ENCODE data around the gene DYNC2I2.
"Not testable (repeated sequence)": the region's sequence is repeated elsewhere in the genome, so short reads cannot be mapped to it uniquely, and the experiment has no call there.

The DYNC2I2 gene

DNA sequence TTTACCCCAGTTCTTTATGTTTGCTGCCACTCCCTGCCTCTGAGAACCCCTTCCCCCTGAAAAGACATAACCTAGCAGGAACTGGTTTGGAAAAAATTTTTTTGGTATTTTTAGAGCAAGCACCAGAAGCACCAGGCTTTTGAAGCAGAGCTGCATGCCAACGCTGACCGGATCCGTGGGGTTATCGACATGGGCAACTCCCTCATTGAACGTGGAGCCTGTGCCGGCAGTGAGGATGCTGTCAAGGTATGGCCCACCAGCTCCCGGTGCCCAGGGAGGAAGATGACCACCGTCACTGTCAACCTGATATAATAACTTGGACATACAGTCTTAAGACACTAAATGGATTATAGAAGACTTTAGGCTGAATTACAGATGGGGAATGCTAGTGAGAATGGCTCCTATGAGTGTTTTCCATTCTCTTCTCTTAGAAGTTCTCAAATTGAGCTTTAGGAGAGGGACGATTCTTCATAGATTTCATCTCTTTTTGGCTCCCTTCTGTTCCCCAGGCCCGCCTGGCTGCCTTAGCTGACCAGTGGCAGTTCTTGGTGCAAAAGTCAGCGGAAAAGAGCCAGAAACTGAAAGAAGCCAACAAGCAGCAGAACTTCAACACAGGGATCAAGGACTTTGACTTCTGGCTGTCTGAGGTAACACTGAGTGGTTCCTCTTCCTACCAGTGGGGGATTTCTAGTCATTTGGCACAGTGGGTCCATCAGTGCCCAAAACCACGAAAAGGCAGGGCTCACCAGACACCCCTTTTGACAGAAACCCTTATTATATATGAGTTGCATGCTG, 44.9 kb downstream of the DYNC2I2 start:
- DNase-seq = no peak

DNA sequence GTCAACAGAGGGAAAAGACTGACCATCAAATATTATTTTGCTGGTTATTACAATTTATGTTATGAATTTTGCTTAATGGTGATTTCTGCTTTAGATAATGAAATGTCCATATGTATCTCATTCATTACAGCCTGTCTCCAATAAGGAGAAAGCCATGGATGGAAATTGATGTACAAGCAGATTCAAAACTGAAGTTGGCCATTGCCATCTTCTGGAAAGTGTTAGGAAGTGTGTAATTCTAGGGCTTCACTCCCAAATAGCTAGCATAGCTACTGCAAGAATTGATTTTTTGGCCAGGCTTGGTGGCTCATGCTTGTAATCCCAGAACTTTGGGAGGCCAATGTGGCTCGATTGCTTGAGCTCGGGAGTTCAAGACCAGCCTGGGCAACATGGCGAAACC, 45.8 kb downstream of the DYNC2I2 start:
- DNase-seq = no peak

DNA sequence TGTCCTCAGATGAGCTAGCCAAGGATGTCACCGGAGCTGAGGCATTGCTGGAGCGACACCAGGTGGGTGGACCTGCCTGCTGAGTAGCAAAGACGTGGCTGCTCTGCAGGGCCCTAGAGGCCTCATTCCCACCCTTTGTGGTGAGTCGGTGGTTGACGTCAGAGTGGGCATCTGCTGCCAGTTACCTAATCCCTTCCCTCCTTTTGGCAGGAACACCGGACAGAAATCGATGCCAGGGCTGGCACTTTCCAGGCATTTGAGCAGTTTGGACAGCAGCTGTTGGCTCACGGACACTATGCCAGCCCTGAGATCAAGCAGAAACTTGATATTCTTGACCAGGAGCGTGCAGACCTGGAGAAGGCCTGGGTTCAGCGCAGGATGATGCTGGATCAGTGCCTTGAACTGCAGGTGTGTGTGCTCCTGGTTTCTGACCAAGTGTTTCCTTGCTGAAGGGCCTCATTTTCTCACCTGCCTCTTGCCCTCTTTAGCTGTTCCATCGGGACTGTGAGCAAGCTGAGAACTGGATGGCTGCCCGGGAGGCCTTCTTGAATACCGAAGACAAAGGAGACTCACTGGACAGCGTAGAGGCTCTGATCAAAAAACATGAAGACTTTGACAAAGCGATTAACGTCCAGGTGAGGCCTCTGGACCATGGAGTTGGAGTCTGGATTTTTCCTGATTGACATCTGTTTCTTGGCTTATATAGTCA, 48.9 kb downstream of the DYNC2I2 start:
- no peak for DNase-seq

DNA sequence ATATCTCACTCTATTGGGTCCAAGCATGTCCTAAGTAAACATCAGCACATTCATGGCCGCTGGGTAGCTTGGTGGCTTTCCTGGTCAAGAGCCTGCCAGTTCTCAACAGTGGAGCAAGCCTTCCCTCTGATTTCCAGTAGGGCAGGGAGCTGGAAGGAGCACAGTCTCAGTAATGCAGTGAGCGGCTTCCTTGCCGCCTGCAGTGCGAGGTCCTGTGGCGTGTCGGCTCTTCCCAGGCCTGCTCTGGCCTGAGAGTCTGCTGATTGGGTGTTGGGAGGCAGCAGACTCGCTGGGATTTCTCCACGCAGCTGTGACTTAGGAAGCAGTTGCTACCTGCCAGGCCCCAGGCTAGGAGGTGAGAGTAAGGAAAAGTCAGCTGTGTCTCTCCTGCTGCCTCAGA, 53.0 kb downstream of the DYNC2I2 start:
- DNase-seq = no peak

DNA sequence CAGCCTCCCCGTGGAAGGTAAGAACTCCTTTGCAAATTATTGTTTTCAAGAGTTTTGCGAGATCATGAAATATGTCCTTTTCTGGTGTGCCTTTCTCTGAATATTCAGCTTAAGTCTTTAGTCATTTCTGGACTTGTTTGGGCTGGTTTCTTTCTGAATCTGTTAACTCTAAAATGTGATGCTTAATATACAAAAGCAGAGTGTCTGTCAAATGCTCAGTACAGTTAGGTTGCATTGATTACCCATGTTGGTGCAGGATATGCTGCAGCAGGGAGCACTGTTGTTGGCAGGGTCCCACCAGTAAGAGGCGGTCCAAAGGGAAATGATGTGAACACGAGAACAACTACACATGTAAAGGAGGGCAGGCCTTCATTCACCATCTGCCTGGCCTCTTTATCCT, 56.5 kb downstream of the DYNC2I2 start:
- DNase-seq = no peak

DNA sequence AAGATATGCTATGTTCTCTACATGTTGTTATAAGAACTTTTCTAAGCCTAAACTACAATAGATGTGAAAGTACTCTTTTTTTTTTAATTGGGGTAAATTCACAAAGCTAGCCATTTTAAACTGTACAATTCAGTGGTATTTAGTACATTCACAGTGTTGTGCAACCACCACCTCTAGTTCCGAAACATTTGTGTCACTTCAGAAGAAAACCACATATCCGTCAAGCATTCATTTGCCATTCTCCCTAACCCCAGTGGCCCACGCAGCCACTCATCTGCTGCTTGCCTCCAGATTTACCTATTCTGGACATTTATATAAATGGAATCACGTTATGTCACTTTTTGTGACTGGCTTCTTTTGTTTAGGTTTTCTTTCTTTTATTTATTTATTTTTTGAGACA, 61.2 kb downstream of the DYNC2I2 start:
- no peak for DNase-seq

DNA sequence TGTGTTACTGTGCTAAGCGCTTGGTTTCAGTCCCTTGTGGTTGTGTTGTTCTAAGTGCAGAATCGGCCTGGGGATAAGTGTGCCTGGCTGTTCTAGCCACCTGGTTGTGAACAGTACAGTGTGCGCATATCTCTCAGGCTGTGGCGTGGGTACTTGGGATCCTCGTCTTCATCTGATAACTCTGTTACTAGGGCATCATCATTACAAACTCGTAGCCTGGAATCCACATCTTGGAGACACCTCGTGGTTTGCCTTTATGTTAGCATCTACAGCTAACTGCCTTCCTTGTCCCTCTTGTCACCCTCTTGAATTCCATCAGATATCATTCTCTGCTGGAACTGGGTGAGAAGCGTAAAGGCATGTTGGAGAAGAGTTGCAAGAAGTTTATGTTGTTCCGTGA, 62.8 kb downstream of the DYNC2I2 start:
- no peak for DNase-seq

DNA sequence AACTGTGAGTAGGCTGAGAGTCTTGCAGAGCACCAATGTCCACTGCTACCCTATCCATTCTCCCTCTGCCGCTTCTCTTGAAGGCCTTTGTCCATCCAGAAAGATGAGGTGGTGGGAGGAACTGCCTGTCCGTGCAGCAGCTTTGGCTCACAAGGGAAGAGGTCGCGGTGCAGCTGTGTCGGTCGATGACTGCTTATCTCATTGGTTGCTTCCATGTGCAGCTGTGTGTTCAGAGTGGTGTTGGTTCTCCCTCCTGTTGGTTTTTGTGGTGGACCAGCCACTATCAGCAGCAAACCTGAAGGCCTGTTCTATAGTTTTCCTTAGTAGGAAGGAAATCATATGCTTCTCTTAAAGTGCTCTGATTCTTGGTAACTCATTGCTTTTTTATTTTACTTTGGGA, 63.6 kb downstream of the DYNC2I2 start:
- no peak for DNase-seq

DNA sequence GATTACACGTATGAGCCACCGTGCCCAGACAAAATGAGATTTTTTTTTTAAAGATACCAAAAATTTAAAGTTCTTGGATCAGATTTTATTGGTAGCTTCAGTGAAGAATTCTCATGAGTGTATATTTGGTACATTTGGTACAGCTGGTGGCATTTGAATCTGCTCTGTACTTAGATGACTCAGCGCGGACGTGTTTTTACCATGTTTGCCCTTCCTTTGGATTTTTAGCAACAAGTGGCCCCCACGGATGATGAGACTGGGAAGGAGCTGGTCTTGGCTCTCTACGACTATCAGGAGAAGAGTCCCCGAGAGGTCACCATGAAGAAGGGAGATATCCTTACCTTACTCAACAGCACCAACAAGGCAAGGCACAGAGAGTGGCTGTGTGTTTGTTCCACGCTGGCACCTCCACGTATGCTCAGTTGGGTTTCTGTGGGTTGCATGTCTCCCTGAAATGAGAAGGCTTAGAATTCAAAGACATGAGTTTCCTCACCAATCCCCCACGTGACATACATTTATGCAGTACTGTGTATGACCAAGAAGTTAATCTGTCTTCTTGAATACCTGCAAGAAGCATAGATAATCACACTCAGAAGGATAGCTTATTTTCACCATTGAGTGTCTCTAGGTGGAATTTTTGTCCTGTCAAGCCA, 67.9 kb downstream of the DYNC2I2 start:
- no peak for DNase-seq

DNA sequence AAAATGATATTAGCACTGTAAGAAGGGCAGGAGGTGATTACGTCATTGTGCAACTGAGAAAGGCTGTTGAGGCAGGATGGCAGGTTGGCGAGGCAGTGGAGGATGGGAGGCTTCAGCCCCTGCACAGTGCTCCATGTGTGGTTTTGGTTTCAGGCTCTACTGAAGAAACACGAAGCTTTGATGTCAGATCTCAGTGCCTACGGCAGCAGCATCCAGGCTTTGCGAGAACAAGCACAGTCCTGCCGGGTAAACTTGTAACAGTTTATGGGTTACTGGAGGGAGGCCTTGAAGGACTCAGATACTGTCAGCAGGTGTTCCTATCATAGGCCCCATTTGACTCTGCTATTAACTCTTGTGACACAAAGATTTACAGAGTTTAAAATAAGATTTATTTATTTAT, 69.2 kb downstream of the DYNC2I2 start:
- DNase-seq = no peak

DNA sequence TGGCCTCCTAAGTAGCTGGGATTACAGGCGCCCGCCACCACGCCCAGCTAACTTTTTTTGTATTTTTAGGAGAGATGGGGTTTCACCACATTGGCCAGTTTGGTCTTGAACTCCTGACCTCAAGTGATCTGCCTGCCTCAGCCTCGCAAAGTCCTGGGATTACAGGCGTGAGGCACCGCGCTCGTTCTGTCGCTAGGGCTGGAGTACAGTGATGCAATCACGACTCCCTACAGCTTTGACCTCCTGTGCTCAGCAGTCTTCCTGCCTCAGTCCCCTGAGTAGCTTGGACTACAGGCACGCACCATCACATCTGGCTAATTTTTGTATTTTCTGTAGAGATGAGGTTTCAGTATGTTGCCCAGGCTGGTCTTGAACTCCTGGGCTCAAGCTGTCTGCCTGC, 69.7 kb downstream of the DYNC2I2 start:
- not testable (repeated sequence) for DNase-seq

DNA sequence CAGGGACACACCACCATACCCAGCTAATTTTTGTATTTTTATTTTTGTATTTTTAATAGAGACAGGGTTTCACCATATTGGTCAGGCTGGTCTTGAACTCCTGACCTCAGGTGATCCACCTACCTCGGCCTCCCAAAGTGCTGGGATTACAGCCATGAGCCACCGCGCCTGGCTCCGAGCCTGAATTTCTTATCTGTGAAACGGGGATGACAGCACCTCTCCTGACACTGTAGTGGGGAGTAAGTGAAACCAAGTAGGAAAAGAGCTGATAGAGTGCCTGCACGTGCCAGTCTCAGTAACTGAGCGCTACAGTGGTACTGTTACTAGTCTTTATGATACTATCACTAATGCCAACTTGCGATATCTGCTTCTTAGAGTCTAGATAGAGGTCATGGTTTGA, 71.5 kb downstream of the DYNC2I2 start:
- DNase-seq = not testable (repeated sequence)
